GM21825 (cell line): ENCODE measurements around the gene CDKAL1.

Source experiments
- ATAC-seq: cut with Tn5 transposase; IDR thresholded peaks from one replicate; pipeline ENCODE4 v1.9.1; 2021; ENCODE audit warnings: mild to moderate bottlenecking, moderate library complexity; ENCODE audit not compliant: unreplicated experiment

Gene CDKAL1

DNA sequence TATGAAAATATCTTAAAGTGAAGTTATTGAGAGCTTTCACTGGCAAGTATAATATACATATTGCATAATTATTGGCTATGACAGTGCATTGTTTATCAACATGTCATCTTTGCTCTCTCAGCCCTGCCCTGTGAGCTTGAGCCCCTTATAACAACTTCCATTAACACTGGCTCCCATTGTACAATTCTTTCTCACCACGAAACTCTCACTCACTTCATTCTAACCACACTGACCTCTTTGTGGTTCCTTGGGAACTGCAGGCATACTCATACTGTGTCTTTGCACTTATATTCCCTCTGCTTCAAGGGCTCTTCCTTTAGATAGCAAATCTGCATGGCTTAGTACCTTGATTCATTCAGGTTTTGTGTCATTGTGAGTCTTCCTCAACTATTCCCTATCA, 411.8 kb downstream of the CDKAL1 start:
- ATAC-seq = peak; percentile 94

DNA sequence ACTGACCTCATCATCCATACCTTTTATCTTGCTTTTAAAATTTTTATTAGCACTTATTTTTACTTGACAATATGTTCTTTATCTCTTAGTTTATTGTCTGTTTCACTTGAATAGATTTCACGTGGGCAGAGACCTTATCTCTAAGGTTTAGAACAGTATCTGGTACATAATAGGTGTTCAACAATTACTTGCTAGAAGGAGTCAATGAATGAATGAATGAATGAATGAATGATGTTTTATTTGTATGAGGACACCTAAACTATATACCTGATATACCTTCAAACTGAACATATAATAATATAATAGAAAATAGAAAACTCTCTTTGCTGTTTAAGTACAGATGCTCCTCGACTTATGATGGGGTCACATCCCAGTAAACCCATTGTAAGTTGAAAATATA, 412.6 kb downstream of the CDKAL1 start:
- no peak for ATAC-seq

DNA sequence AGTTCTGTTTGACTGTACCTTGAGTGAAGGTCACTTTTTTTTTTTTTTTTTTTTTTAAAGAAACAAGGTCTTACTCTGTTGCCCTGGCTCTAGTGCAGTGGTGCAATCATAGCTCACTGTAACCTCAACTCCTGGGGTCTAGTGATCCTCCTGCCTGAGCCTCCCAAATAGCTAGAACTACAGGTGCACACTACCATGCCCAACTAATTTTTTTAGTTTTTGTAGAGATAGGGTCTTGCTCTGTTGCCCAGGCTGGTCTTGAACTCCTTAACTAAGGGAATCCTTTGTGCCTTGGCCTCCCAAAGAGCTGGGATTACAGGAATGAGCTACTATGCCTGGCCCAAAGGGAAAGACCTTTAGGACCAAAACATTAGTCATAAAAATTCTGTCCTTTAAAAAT, 413.7 kb downstream of the CDKAL1 start:
- no peak for ATAC-seq

DNA sequence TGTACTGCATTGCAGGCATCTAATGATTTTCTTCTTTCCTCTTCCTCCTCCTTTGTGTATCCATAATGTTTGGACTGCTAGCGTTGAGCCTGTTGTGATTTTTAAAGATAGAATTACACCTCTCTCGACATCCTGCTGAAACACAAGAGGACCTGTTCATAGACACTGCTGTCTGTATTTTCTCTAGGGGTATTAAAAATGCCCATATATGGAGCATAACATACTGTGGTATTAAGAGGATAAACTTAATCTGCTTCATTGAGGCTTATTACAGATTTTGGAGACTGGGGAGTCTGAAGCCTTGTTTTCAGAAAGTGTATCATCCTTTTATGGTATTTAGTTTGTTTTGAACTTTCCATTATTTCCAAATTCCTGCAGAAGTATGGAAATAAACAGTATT, 414.3 kb downstream of the CDKAL1 start:
- ATAC-seq = no peak

DNA sequence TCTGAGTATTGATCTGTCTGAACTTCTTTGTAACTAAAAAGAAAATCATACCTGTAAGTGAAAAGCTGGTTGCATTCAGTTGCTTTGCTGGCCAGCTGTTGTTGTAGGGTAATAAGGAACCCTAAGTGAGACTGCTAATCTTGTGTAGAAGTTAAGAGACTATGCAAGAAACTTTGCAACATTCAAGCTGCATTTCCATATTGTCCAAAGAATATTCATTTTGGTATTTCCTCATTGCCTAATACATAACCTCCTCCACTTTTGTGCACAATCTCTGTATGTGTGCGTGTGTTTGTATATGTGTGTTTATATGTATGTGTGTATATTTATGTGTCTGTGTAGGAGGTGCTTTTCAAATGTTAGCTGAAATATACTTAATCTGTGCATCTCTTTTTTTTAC, 414.9 kb downstream of the CDKAL1 start:
- ATAC-seq = no peak

DNA sequence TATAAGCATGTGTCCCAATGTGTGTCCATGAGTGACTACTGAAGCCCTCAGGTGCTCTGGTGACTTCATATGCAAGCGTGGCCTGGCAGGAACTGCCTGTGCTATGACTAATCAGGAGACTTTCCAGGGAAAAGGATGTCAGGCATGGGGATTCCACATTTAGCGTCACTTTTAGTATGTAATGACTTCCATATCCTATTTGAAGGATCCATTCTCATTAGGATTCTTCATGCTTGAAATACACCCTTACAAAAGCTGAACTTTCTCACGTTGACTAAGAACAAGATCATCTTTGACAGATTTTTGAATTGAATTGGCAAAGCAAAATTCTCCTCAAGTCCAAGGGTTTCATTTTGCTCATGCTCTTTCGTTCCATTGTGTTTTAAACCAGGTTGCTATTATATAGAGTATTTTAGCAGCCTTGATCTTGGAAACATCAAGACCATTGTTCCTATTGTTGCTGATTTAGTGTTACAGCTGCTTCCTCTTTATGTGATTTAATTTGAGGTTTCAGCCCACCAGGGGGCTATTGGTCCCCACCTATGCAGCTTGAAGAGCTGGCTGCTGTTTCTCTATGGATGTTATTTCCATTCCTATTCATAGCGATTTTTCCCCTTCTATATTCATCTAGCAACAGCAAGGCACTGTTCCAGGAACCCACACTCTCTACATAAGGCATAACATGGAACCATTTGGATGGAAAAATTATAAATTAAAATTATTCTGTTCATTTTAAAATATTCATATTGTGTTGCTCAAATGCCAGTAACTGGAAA, 418.6 kb downstream of the CDKAL1 start:
- ATAC-seq = no peak

DNA sequence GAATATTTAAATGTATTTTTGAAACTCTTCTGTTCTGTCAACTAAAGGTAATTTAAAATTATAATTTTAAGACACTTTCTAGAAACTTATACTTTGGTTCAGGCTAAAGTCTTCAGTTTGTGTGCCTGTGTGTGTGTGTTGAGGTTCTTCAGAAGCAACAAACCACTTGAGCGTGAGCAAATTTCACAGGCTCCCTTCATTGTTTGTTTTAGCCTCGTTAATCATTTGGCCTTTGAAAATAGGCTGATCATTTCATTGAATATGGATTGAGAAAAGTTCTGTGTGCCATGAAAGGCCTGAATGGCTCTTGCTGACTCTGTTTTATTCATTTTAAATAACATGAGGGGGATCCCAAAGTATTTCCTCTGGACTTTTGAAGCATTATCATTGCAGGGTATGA, 420.1 kb downstream of the CDKAL1 start:
- ATAC-seq = no peak

DNA sequence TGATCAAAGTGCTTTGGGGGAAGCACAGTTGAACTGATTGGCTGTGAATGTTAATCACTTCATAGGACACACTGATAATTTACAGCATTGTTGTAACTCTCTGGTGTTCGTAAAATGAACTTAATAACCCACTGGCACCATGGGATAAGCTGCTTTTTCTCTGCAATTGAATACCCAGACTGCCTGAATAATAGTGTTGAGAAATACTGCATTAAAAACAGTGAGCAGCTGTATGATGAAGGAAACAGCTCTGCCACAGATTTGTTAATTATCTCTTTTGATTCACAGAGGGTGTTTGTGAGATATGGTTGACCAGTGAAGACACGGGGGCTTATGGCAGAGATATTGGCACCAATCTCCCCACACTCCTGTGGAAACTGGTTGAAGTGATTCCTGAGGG, 420.9 kb downstream of the CDKAL1 start:
- no peak for ATAC-seq

DNA sequence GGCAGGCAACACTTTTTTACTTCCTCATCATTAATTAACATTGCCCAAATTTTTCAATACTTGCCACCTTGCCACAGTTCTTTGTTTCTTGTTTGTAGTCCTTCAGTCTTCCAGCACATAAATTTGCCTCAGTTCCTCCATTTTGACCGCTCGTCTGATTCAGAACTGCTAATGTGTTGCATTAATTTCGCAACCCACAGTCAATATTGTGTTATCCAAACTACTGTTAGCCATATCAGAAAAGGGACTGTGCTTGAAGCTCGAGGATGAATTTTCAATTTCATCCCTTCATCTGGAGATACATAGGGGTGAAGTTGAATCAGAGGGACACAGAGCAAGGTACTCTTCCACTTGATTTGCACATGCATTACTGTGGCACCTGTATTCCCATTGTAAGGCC, 421.5 kb downstream of the CDKAL1 start:
- ATAC-seq = no peak

DNA sequence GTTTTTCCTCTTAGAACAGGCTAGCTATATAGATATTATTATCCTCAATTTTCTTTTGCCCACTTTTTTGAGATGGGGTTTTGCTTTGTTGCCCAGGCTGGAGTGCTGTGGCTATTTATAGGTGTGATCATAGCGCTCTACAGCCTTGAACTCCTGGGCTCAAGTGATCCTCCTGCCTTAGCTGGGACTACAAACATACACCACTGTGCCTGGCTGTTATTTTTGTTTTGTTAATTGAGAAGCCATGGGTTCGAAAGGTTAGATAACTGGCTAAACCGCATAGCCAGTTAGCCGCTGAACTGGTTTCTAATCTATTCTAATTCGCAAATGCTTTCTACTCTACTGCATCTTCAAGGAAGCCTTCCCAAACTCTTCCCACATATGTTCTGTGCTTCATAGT, 425.8 kb downstream of the CDKAL1 start:
- no peak for ATAC-seq

DNA sequence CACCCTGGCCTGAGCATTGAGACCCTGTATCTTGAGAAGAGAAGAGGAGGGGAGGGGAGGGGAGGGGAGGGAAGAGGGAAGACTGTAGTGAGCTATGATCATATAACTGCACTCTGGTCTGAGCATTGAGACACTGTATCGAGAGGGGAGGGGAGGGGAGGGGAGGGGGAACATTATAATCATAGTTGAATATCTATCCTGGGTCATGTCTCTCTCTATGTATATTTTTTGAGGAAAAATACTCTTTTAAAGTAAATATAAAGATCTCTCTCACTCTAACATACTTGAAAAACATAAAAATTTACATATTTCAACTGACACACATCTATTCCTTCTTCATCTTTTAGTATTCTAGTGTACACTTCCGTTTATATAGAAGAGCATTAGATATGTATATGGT, 431.0 kb downstream of the CDKAL1 start:
- ATAC-seq = no peak

DNA sequence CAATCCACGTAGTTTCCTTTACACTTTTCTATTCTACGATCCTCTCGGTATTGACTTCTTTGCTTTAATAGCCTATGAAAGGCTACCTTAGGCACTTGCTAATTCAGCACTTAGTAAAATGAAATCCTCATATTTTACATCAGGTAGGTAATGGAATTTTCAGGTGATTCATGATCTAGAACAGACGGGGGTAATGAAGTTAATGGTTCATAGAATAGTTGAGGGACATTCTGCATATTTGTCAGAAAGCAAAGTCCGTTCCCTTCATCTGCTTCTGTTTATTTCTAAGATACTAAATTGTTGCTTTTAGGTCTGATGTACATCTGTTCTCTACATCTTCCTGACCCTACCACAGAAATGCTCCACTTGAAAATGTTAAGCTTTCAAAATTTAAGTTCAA, 431.7 kb downstream of the CDKAL1 start:
- no peak for ATAC-seq

DNA sequence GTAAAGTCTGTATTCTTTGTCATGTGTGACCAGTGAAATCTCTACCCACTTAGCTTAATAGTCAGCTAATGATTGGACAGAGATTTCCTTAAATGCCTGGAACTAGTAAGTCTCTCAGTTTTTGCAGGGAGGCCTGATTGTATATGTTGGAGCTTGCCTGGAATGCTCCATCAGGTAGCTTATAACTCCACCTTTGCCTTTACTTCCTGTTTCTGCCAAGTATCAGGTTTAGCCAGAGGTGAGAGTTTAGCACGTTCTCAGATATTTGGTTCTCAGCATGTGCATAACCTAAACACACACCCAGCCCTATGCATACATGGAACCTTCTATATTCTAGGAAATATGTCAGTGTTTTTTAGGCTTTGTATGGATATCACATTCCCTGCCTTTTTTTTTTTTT, 435.3 kb downstream of the CDKAL1 start:
- no peak for ATAC-seq

DNA sequence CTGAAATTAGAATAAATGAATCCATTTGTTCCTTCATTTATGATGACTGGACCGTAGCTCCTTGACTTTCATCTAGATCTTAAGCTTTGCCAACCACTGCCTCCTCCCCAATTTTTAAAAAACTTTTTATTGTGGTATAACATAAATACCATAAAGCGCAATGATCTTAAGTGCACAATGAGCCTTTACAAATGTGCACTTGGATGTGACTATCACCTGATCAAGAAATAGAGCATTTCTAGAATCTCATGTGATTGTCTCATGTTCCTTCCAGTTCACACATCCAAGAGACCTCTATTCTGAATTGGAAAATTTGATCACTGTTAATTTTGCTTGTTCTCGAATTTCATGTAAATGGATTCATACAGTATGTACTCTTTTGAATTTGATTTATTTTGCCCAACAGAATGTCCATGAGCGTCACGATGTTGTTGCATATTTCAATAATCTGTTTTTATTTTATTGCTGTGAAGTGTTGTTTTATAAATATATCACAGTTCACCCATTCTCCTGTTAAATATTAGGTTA, 442.2 kb downstream of the CDKAL1 start:
- ATAC-seq = no peak

DNA sequence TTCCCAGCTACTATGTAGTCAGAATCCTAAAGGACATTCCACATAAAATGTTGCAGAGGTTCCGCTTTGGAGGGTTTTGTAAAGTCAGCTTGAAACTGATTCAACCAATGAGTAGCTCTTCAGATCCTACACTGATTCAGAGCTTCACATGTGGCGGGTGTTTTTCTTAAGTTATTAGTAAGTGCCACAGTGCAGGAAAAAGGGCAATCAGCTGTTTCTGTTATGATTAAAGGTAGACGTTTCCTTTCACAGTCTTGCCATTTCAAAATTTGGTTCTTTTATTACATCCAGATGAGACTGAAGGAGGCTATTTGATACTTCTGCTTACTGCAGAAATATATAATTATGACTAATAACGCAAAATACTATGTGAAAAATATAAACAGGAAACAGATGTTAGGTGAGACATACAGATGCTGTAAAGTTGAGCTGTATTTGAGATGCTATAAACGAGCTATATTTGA, 443.9 kb downstream of the CDKAL1 start:
- peak; percentile 78 for ATAC-seq

DNA sequence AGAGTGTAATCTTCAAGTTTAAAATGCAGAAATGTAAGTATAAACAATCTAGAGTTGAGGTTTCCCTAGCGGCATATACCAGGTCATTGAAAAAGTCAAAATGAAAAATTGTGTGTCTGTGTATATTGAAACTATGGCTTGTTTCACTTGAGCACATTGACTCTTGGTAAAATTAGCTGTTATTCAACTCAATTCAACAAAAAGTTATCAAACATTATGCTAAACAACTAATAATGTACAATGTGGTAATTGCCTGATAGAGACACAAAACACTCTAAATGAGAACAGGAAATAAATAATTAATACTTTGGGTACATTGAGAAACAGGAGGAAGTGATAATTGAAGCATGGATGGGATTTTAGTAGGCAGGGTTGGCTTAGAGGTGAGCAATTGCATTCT, 444.8 kb downstream of the CDKAL1 start:
- no peak for ATAC-seq

DNA sequence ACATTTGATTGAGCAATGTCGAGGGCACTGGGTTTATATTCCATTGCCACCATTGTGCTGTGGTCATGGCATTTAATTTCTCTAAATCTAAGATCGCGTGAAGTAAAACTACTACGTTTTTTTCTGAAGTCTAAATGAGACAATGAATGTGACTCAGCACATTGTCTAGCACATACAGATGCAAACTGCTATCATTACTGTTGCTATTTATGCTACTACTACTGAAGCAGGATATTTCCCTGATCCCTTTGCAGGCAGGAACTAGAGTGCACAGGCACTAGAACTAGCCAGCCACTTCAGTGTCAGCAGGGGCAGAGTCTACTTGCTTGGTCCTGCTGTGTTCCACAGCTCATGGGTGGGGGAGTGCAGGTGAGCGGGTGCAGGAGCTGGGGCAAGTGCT, 449.7 kb downstream of the CDKAL1 start:
- no peak for ATAC-seq

DNA sequence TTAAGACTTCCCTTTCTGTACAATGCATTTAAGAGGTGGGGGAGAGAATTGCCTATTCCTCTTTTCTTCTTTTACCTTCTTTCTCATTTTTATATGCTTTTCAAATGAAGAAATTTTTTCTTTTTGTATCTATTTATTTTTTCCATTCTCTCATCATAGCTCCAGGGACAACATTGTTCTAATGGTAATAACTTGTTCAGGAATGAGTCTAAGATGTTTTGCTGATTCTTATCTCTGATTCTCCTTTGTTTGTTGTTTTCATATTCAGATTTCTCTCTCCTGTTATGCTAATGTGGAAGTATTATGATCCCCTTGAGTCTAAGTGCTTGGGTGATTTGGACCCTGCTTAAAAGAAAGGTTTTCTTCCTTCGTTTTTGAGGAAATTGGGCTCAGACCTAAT, 451.6 kb downstream of the CDKAL1 start:
- no peak for ATAC-seq

DNA sequence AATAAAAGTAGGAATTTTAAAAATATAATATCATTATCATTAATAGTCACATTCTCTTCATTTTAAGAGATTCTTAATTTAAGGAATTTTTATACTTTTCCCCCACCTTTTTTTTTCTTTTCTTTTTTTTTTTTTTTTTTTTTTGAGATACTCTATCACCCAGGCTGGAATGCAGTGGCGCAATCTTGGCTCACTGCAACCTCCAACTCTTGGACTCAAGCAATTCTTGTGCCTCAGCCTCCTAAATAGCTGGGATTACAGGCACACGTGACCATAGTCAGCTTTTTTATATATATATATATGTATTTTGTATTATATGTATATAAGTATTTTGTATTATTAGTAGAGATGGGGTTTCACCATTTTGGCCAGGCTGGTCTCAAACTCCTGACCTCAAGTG, 457.7 kb downstream of the CDKAL1 start:
- ATAC-seq = no peak

DNA sequence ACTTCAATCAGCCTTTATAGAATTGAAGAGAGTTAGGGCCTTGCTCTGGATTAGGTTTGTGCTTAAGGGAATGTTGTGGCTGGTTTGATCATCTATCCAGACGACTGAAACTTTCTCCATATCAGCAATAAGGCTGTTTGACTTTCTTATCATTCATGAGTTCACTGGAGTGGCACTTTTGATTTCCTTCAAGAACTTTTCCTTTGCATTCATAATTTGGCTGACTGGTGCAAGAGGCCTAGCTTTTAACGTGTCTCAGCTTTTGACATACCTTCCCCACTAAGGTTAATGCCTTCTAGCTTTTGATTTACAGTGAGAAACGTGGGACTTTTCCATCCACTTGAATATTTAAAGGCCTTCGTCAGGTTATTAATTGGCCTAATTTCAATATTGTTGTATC, 461.8 kb downstream of the CDKAL1 start:
- ATAC-seq = no peak

DNA sequence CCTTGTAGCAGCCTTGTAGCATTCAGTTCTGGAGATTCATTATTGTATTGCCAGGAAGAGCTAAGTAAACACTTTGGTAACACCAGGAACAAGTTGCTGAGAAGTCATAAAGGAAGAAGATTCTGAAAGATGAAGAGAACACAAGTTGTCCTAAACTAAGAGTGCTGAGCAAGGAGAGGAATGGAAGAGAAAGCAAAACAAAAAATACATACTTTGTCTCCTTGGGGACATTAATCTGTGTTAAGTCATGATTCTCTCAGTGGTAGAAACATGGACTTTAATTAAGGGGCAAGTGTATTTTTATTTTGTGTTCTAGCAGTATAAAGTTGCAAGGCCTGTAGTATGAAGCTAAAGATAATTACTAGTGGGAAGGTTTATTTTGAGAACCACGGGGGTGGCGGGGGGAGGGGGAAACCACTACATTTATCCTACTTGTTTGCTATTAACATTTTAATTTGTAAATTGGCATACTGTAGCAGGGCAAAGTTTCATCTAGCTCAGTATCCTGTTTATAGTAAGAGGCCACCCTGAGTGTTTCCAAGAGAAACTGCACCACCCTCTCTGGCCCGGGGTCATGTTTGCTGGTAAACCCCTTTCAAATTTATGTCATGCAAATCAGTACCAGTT, 463.0 kb downstream of the CDKAL1 start:
- no peak for ATAC-seq

DNA sequence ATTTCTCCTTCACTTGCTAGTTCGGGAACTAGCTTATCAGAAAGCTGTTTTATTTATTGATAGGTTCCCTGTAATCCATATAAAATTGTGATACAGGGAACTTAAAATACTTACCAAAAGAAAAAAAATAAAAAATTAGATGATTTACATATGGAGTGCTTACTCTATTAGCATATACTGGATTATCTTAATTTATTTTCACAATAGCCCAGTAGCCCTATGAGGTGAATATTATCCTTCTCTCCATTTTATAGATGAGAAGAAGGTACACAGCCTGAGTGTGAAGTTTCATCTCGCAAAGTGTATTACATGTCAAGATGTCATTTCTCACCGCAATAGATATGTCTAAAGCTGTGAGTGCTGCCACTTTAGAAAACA, 463.5 kb downstream of the CDKAL1 start:
- no peak for ATAC-seq
